IPS-18a (cell line): Measurements from ENCODE around the gene PRR11.
"Not testable (repeated sequence)": the region's sequence is repeated elsewhere in the genome, so short reads cannot be mapped to it uniquely, and the experiment has no call there.

Source experiments
- H3K27ac ChIP-seq: one replicate; pipeline ENCODE4 v1.5.1; 2013; ENCODE audit warnings: low read length
- H3K27me3 ChIP-seq: one replicate; pipeline ENCODE4 v1.6.1; 2013; ENCODE audit warnings: mild to moderate bottlenecking, low read length; ENCODE audit not compliant: control insufficient read depth, insufficient read depth
- H3K36me3 ChIP-seq: one replicate; pipeline ENCODE4 v1.6.1; 2013; ENCODE audit warnings: low read depth, low read length; ENCODE audit not compliant: control insufficient read depth
- H3K4me1 ChIP-seq: one replicate; pipeline ENCODE4 v1.6.1; 2013; ENCODE audit warnings: low read depth, low read length; ENCODE audit not compliant: control insufficient read depth
- H3K4me3 ChIP-seq: one replicate; pipeline ENCODE4 v1.5.1; 2013; ENCODE audit warnings: low read length
- H3K9ac ChIP-seq: one replicate; pipeline ENCODE4 v1.6.1; 2013; ENCODE audit warnings: mild to moderate bottlenecking, low read length, moderate library complexity
- H3K9me3 ChIP-seq: one replicate; pipeline ENCODE4 v1.6.1; 2013; ENCODE audit warnings: low read depth, low read length; ENCODE audit not compliant: control insufficient read depth

PRR11 gene

DNA sequence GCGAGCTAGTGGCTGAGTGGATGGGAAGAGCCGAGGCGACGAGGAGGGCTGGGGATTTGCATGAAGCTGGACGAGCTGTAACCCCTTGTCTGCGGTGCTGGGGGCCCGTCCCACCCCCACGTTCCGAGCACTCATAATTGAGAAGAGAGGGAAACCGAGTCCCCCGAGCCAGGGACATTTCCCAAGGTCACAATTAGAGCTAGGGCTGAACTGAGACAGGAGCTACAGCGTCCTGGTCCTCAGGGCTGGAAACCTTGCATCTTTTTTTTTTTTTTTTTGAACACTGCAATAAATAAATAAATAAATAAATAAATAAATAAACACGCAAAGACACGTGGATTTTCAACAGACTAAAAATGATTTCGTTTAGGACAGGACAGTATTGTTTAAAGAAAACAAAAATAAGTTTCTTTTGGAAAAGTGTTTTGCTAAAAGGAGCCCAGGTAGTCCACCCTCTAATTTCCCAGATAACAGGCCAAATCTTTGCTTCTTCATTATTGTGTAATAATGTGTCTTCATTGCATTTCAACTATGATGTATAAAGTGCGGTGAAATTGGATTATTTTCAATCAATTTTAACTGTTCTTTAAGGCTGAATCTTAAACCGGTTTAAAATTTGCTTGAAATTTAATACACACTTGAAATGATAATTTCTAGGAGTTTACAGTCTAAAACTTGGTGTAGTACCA, 65.8 kb downstream of the PRR11 start:
- H3K4me1 ChIP-seq = peaks cover 5% of the 10 kb centered on the region
- H3K27me3 ChIP-seq = no peaks in the 10 kb centered on the region
- peak overlapping the region; percentile 80 for H3K9ac ChIP-seq
- H3K36me3 ChIP-seq = no peaks in the 10 kb centered on the region
- peak overlapping the region; percentile 90 for H3K4me3 ChIP-seq
- H3K27ac ChIP-seq = no peak overlapping the region
- no peaks in the 10 kb centered on the region for H3K9me3 ChIP-seq

DNA sequence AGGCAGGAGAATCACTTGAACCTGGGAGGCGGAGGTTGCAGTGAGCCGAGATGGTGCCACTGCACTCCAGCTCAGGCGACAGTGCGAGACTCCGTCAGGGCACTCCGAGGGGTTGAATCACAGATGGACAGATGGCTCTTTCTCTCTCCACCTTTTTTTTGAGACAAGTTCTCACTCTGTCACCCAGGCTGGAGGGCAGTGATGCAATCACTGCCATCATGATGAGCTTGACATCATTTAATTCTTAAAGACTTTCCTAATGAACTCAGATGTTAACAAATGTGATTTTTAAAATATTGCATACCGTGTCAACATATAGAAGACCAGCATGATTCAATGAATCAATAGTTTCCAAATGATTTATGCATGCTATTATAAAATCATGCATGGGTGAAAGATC, 68.3 kb downstream of the PRR11 start:
- Histone ChIP-seq H3K9ac (no peak overlapping the region), H3K9me3 (no peaks in the 10 kb centered on the region), H3K4me3 (no peak overlapping the region), H3K27me3 (no peaks in the 10 kb centered on the region), H3K27ac (no peak overlapping the region), H3K4me1 (peaks cover 5% of the 10 kb centered on the region), H3K36me3 (no peaks in the 10 kb centered on the region)

DNA sequence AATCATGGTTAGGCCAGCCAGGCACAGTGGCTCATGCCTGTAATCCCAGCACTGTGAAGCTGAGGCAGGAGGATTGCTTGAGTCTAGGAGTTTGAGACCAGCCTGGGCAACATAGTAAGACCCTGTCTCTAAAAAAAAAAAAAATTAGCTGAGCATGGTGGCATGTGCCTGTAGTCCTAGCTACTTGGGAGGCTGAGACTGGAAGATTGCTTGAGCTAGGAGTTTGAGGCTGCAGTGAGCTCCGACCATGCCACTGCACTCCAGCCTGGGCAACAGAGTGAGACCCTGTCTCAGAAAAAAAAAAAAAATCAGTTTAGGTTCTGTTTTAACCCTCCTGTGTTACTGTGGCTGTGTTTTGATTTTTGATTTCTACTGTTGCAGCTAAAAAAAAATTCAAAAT, 73.0 kb downstream of the PRR11 start:
- H3K27me3 ChIP-seq, H3K9ac ChIP-seq, H3K36me3 ChIP-seq, H3K9me3 ChIP-seq, H3K4me3 ChIP-seq, H3K27ac ChIP-seq, H3K4me1 ChIP-seq: not testable (repeated sequence)

DNA sequence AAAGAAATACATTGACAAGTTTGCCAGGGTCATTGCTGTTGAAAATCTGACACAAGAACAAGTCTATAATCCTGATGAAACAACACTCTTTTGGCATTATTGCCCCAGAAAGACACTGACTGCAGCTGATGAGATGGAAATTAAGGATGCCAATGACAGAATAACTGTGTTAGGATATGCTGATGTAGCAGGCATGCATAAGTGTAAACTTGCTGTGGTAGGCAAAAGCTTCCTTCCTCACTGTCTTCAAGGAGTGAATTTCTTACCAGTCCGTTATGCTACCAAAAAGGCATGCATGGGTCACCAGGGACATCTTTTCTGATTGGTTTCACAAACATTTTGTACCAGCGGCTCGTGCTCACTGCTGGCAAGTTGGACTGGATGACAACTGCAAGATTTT, 75.2 kb downstream of the PRR11 start:
- H3K27me3 ChIP-seq = no peaks in the 10 kb centered on the region
- no peaks in the 10 kb centered on the region for H3K36me3 ChIP-seq
- no peaks in the 10 kb centered on the region for H3K4me1 ChIP-seq
- no peak overlapping the region for H3K4me3 ChIP-seq
- H3K27ac ChIP-seq = no peak overlapping the region
- H3K9ac ChIP-seq = no peak overlapping the region
- no peaks in the 10 kb centered on the region for H3K9me3 ChIP-seq

- Histone ChIP-seq H3K36me3 (no peaks in the 10 kb centered on the region), H3K9me3 (no peaks in the 10 kb centered on the region), H3K4me3 (no peak overlapping the region), H3K27ac (no peak overlapping the region), H3K9ac (no peak overlapping the region), H3K4me1 (no peaks in the 10 kb centered on the region), H3K27me3 (no peaks in the 10 kb centered on the region)
Measured at GRCh38 chr17:59234631-59235030, 79.1 kb downstream of the PRR11 start.

- no peaks in the 10 kb centered on the region for H3K36me3 ChIP-seq
- H3K27me3 ChIP-seq = no peaks in the 10 kb centered on the region
- H3K27ac ChIP-seq = no peak overlapping the region
- H3K9me3 ChIP-seq = no peaks in the 10 kb centered on the region
- H3K4me3 ChIP-seq = no peak overlapping the region
- no peaks in the 10 kb centered on the region for H3K4me1 ChIP-seq
- H3K9ac ChIP-seq = no peak overlapping the region
Measured at GRCh38 chr17:59238906-59239305, 83.4 kb downstream of the PRR11 start.

GRCh38 chr17:59244081-59244480, 88.5 kb downstream of the PRR11 start:
- H3K4me3 ChIP-seq = no peak overlapping the region
- no peaks in the 10 kb centered on the region for H3K36me3 ChIP-seq
- no peaks in the 10 kb centered on the region for H3K9me3 ChIP-seq
- H3K9ac ChIP-seq = no peak overlapping the region
- H3K27me3 ChIP-seq = no peaks in the 10 kb centered on the region
- no peaks in the 10 kb centered on the region for H3K4me1 ChIP-seq
- no peak overlapping the region for H3K27ac ChIP-seq
